GM18870 (cell line): ENCODE data around the gene KNDC1.
"Not testable (repeated sequence)": the region's sequence is repeated elsewhere in the genome, so short reads cannot be mapped to it uniquely, and the experiment has no call there.

Experiments
- ATAC-seq: cut with Tn5 transposase; IDR thresholded peaks from one replicate; pipeline ENCODE4 v1.9.1; 2021; ENCODE audit warnings: moderate library complexity; ENCODE audit not compliant: unreplicated experiment

The KNDC1 gene

GRCh38 chr10:133215586-133215985 lies 55.6 kb downstream of the KNDC1 start:
- ATAC-seq, result no peak

DNA sequence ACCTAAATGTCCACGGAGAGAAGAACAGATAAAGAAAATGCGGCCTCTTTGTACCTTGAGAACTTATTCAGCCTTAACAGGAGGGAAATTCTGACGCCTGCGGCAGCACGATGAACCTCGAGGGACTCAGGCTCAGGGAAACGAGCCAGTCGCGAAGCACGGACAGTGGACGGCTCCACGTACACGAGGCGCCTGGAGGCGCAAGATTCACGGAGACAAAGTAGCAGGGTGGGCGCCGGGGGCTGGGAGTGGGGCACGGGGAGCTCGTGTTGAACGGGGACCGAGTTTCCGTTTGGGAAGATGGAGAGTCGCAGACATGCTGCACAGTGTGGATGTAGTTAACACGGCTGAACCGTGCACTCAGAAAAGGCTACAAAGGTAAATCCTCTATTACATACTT lies 56.8 kb downstream of the KNDC1 start:
- ATAC-seq, result no peak

GRCh38 chr10:133217800-133218589 lies 58.0 kb downstream of the KNDC1 start:
- ATAC-seq, result no peak

- ATAC-seq, result no peak
Observed at GRCh38 chr10:133218891-133219290, 58.9 kb downstream of the KNDC1 start.

DNA sequence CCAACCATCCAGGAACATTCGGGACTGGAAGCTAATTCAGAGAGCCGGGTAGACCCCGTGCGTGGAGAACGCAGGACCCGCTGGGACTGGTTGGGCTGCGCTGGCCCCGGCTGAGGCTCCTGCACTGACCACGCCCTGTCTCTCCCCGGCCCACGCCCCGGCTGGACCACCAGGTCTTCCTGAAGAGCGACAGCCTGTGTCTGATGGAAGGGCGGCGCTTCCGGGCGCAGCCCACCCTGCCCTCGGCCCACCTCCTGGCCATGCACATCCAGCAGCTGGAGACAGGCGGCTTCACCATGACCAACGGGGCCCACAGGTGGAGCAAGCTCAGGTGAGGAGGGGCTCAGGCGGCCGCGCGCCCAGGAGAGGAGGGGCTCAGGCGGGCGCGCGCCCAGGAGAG lies 59.8 kb downstream of the KNDC1 start:
- no peak for ATAC-seq

DNA sequence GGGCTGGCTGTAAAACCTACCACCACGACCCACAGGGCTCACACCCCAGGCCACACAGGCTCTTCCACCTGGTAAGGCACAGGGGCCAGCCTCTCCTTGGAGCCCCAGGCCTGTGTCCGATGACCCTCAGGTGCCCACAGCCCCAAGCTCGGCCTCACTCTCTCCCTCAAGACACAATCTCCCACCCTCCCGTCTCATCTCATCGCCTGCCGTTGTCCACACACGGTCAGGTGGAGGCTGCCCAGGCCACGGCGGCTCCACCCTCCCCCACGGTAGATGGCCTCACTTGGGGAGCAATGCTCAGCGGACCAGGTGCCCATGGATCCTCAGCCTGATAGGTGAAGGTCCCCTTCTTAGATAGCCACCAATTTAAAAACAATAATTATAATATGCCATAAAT lies 61.3 kb downstream of the KNDC1 start:
- no peak for ATAC-seq

DNA sequence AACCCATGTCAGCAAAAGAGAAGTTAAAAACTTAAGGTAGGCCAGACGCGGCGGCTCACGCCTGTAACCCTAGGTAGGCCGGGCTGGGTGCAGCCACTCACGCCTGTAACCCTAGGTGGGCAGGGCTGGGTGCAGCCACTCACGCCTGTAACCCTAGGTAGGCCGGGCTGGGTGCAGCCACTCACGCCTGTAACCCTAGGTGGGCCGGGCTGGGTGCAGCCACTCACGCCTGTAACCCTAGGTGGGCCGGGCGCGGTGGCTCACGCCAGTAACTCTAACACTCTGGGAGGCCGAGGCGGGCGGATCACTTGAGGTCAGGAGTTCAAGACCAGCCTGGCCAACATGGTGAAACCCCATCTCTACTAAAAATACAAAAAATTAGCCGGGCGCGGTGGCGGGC lies 61.7 kb downstream of the KNDC1 start:
- ATAC-seq, result not testable (repeated sequence)

DNA sequence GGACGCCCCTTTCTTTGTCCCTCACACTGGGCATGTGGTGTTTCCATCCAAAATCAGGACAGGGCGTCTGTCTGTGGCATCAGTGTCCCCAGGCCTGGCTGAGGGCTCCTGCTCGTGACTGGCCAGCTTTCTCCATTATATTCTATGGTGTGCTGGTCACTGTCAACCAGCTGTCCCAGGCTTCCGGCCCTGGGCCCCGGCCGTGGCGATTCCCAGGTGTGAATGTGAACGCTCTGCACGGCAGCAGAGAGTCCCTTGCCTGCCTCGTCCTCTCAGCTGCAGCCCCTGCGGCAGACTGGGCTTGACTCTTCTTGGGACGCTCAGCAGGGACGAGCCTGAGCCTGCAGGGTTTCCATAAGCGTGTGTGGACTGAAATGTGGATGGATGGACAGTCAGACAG lies 64.1 kb downstream of the KNDC1 start:
- no peak for ATAC-seq

- ATAC-seq, result no peak
Observed at GRCh38 chr10:133224756-133225372, 64.8 kb downstream of the KNDC1 start.

DNA sequence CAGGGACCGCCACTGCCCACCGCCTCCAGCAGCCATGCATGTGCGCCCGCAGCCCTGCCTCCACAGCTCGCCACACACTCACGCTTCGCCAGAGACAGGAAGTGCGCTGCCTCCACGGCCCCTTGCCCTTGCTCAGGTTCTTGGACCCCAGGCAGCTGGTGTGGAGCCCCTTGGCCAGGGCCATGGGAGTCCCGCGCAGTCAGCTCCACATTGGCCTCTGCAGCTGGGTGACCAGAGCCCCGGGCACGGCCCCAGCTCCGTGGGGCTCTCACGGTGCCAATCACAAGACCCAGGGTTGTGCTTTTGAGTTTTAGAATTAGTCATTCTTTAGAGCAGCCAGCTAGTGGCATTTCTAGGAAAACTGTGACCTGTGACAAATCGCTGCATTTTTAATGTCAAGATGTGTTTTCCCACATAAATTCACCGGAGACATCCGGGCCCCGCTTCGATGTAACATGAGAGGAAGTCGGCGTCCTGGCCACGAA lies 65.7 kb downstream of the KNDC1 start:
- no peak for ATAC-seq

GRCh38 chr10:133226251-133226808 lies 66.3 kb downstream of the KNDC1 start:
- no peak for ATAC-seq

DNA sequence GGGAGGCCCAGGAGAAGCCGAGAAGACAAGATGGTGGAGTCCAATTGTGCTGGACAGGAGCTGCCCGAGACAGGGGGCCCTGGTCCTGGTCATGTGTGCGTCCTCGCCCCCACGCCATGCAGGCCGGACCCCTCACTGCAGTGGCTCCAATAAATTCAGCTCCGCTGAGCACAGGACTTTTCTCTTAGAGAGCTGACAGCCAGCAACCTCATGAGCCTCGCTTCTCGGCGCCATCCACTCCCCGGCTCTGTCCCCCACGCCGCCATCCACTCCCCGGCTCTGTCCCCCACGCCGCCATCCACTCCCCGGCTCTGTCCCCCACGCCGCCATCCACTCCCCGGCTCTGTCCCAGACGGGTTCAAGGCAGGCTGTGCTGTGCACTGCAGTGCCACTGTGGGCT lies 67.2 kb downstream of the KNDC1 start:
- ATAC-seq, result no peak

DNA sequence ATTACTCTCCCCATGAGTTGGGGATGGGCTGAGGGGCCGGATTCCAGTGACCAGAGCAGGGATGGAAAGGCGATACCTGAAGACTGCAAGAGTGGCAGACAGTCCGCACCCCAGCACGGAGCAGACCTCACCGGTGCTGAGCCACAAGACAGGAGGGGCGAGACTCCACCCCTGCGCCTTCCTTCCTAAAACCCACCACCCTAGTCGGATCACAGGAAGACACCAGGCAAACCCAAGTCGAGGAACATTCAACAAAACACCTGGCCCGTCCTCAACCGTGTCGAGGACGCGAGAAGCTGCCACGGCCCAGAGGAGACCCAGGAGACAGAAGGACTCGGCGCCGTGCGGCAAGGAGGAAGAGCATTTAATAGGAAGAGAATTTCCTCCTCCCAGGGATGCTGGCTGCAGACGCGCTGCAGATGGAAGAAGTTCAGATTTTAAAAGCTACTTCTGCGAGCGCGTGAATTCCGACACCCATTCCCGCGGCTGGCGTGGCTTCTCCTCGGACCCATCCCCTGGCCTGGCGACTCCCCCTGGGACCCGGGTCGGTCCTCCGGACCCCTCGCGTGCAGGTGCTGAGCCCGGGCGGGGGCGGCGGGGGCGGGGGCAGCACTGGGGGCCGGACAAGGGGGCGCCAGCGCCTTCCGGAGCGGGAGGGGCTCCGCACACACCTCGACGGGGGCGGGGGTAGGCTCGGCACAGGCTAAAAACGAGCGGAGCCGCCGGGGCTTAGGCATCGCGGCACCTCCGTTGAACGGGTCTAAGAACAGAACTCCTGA lies 69.4 kb downstream of the KNDC1 start:
- ATAC-seq, result no peak

DNA sequence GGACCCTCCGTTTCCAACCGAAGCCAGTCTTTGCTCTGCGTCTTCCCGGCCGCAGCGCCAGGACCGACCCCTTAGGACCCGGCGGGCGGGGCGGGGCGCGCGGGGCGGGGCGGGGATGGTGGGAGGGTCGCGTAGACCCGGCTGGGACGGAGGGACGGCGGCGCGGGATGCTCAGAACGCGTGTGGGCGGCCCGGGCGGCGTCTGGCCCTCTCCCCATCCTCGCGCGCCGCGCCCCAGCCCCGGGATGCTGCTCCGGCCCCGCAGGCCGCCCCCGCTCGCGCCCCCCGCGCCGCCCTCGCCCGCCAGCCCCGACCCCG lies 70.0 kb downstream of the KNDC1 start, which contains the start of gene UTF1:
Gene UTF1, plus strand, starts transcription at position 174 of the 318 bp plus-strand sequence. Its CDS starts 72 bp downstream, at position 246.
- ATAC-seq, result no peak

DNA sequence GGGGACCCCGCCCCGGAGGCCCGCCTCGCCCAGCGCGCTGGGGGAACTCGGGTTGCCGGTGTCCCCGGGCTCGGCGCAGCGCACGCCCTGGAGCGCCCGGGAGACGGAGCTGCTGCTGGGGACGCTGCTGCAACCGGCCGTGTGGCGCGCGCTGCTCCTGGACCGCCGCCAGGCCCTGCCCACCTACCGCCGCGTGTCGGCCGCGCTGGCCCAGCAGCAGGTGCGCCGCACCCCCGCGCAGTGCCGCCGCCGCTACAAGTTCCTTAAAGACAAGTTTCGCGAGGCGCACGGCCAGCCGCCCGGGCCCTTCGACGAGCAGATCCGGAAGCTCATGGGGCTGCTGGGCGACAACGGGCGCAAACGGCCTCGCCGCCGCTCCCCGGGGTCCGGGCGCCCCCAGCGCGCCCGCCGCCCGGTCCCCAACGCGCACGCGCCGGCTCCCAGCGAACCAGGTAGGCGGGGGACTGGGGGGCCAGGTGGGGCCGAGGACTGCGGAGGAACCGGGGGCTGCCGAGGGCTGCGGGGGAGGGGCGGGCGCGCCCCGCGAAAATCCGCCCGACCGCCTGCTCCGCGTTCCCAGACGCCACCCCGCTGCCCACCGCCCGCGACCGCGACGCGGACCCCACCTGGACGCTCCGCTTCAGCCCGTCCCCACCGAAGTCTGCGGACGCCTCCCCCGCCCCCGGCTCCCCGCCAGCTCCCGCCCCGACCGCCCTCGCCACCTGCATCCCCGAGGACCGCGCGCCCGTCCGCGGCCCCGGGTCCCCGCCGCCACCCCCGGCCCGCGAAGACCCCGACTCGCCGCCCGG lies 70.6 kb downstream of the KNDC1 start:
- ATAC-seq, result no peak

GRCh38 chr10:133231244-133231945 lies 71.4 kb downstream of the KNDC1 start:
- ATAC-seq, result no peak

DNA sequence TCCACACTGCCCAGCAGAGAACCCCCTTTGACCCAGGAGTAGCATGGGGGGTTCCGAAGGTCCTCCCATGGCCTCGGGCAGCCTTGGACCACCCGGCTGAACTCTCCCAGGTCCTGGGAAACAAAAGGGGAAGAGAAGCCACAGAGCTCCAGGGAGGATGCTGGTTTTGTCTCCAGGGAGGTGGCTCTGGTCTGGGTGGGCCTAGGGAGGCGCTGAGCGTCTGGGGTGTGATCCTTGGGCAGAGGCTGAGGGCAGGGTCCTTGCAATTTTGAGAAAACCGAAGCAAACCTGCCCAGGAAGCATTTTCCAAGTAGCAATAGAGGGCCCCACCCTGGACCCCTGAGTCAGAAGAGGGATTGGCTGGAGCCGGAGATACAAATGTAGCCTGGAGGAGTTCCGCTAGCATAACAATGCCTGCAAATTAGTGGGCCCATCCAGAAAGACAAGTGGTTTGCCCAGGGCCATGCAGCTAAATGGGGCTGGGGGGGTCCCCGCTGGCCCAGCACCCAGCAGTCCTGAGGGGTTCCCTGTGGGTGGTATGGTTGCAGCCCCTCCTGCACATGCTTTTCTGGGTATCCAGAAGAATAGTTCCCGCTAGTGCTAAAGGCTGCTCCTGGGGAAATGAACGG lies 72.0 kb downstream of the KNDC1 start:
- ATAC-seq, result no peak

DNA sequence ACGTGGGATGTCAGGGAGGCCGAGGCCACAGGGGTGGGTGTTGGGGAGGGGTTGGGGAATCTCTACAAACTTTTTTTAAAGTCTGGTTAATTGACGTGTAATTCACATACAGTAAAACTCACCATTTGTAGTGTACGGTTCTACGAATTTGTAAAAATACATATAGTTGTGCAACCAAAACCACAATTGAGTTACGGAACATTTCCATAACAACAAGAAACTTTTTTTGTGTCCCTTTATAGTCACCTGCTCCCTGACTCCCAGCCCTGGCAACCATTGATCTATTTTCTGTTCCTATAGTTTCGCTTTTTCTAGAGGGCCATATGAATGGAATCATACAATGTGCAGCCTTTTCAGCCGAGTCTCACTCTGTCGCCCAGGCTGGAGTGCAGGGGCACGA lies 74.8 kb downstream of the KNDC1 start:
- not testable (repeated sequence) for ATAC-seq

GRCh38 chr10:133235265-133235855 lies 75.3 kb downstream of the KNDC1 start:
- no peak for ATAC-seq
